ENCODE results near the gene SCARB2. TPM values are rescaled to one million over a fixed set of nuclear protein-coding genes. Genes with fewer than 3 reads are reported as not detected.

Gene SCARB2
- polyA plus RNA-seq, 1 donor, result 173 TPM

DNA sequence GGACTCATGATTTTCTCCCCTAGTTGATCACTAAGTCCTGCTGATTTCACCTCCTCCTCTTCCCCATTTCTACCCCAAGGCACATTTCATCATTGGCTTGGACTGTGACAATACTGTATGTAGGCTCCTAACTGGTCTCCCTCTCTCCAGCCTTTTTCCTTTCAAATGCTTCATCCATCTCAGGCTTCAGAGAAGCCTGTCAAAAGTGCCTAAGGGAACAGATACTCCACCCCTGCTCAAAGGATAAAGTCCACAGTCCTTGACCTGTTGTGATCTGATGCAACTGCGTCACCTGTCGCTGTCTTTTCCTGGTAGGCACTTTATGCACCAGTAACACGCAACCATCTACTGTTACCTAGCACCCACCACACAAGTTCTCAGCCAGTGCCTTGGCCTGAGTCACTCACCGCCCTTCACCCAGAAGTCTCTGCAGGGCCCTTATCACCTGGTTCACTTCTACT is 12.8 kb downstream of the SCARB2 start:
- DNase-seq, result no peak

DNA sequence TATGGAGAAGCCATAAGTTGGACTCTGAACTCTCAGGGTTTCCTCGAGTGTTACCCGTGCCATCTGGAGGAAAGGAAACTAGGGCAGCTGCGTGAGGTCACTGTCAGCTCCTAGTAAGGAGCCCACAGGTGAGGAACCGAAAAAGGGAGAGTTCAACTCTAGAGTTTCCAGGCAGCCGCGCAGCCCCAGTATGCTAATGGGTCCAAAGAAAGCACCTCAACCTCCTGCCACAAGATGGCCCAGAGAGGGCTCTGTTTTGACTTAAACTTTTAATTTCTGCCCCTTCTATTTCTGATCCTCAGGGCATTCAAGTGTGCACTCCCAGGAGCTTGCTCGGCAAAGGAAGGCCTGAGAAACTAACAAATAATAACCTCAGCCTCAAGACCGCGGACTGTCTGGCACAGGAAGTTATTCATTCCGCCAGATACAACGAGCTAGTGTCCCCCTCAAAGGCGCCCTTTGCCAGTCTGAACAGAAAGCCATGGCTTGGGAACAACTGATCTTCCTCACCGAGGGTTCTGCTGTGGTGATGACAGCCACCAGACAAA is 13.9 kb downstream of the SCARB2 start:
- no peak for DNase-seq

DNA sequence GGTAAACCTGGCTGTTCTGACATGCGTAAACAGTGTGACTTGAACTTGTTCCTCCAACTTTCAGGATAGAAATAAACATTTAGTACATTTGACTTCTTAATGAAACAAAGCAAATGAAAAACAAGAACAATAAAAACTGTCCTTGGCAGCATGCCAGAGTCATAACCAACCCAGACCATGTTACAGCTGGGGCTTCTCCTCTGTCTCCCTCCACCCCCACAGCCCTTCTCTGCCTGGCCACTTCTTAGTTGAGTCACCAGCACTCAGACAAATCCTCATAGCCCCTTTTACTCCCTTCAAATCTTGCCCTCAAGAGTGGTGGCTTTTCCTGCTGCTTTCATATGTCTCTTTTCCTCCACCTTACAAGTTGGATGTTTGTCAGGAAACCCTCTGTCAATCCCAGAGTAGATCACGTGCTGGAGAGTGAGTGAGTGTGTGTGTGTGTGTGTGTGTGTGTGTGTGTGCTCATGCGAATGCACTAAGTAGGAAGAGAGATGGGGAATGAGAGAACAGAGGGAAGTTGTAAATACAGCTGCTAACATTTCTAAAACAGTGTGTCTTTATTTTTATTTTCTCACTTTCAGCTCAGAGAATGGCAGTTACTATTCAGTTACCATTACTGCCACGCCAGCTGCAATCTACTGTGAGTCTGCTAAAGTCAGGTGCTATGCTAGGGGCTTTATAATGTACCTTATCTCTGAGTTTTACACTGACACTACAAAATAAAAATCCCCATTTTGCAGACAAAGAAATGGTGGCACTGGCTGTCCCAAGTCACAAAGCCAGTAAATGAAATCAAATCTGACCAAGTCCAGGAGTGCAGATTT is 15.0 kb downstream of the SCARB2 start:
- peak; percentile 88 for DNase-seq

- no peak for DNase-seq
These were observed 15.6 kb downstream of the SCARB2 start for GRCh38 chr4:76197971-76198410.

GRCh38 chr4:76197031-76197743 is 16.4 kb downstream of the SCARB2 start:
- no peak for DNase-seq

- DNase-seq, result no peak
These were observed 17.2 kb downstream of the SCARB2 start for GRCh38 chr4:76196376-76196775.

- DNase-seq, result no peak
These were observed 18.3 kb downstream of the SCARB2 start for GRCh38 chr4:76195326-76195725.

- DNase-seq, result no peak
These were observed 19.3 kb downstream of the SCARB2 start for GRCh38 chr4:76194325-76194724.

DNA sequence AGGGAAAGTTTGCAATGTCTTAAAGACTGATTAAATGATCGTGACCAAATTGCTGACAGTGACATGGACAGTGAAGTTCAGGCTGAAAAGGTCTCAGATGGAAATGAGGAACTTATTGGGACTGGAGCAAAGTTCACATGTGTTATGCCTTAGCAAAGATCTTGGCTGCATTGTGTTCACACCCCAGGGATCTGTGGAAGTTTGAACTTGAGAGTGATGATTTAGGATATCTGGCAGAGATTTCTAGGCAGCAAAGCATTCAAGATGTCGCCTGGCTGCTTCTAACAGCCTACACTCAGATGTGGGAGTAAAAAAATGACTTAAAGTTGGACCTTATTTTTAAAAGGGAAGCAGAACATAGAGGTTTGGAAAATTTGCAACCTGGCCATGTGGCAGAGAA is 21.4 kb downstream of the SCARB2 start:
- DNase-seq, result no peak

DNA sequence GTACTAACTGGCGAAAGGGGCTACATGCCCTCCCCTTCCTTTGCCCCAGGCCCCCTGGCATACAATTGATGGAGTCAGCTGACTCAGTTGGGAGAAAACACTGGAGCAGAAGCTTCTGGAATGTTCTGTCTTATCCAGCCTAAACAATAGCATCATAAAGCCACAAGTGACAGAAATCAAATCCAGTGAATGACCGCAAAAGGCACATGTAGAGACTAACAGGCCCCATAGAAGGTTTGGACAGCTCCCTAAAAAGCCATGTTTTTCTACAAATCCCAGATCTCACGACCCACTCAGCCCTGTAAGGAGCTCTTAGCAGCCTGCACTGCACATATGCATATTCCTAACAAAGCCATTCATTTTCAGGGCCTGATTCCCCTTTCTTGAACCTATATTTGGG is 25.1 kb downstream of the SCARB2 start:
- no peak for DNase-seq

GRCh38 chr4:76188149-76188548 is 25.5 kb downstream of the SCARB2 start:
- DNase-seq, result no peak

GRCh38 chr4:76187152-76187551 is 26.5 kb downstream of the SCARB2 start:
- no peak for DNase-seq

DNA sequence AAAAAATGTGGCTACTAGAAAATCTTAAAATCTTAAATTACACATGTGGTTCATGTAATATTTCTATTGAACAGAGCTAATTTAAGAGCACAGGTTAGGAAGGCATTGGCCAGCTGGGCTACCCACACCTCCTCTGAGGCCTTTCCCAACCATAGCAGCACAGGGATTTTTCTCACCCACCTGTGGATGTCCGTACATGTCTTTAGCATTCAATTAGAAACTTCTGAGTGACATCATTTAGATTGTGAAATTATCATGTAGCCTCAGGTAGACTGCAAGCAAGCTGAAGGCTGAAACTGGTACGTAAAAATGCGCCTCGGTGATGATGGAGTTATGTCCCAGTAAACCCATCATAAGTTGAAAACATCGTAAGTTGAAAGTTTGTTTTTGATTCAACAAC is 31.2 kb downstream of the SCARB2 start:
- DNase-seq, result no peak

DNA sequence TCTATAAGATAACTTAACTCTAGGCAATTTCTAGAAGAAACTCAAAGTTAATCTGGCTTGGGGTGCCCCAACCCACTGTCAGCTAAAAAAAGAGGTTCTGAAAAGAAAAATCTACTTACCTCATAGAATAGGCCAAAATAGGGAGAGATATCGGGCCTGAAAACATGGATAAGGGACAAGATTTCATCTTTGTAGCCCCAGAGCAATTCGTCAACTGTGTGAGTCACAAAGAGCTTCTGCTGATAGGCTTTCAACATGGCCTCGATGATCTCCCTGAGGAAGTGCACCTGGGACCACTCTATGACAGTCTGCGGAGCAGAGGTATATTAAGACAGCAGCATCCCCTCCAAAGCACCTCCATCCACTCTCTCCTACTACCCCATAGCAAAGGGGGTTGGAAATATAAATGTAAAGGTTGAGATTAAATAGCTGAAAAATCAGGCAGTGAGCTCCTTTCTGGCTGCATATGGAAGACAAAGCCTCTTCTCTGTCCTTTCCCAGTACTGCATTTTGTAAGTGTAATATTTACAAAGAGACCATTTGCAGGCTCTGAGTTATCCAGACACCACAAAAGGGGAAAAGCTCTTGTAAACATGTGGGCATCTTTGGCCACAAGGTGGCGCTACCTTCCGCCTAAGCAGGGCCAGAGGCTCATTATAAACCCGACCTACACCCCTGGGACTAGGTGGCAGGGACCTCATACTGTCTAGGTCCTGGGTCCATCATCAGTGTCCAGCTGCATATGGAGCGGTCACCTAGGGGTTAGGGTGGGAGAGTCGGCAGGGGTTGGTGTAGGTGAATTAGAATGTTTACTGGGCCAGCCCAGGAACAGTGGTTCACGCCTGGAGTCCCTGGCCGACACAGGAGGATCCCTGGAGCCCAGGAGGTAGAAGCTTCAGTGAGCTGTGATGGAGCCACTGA is 34.0 kb downstream of the SCARB2 start:
- DNase-seq, result peak; percentile 76

DNA sequence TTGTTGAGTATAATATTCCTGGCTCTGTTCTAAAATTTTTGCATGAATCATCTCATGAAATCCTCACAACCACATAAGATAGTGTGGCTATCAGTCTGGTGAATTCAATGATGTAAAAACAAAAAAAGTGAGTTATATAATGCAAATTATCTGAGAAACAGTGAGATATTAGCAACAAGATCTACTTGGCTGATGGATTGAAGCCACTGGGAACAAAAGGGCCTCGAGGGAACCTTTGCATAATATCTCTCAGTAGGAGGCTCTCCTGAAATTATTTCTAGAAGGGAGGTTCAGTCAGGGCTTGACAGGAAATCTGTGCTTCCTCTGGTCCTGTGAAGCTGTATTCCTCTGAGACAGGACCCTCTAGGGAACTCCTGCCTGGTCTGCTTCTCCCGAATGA is 35.3 kb downstream of the SCARB2 start:
- DNase-seq, result no peak

GRCh38 chr4:76177709-76178108 is 35.9 kb downstream of the SCARB2 start:
- no peak for DNase-seq

DNA sequence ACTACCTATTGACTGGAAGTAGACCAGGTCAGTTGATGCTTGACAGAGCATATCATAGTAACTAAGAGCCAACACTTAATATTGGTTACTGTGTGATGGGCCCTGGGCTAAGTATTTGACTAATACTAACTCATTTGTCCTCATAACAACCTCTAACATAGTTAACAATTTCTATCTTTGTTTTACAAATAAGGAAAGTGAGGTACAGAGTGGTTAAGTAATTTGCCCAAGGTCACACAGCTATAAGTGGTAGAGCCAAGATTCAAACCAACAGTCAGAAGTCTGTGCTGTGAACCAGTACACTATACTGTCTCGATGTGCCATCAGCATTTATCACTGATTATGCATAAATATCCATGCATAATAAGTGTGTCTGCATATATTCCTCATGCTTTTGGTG is 38.3 kb downstream of the SCARB2 start:
- DNase-seq, result no peak

DNA sequence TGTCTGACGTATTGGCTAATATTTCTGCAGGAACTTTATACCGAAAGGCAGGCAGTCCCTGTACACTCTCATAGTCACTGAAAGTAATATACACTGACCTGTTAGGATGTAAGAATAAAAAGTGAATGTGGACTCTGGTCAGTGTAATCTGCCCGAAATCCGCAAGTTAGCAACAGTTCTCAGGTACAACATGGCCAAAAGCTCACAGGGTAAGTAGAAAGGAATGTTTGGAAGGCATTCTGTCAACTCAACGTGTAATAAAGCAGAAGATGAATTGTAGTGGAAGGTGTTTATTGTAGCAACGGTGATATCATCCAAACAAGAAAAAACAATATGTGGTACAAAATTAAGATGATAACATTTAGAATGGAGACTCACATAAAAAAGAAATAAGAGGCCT is 39.4 kb downstream of the SCARB2 start:
- no peak for DNase-seq

DNA sequence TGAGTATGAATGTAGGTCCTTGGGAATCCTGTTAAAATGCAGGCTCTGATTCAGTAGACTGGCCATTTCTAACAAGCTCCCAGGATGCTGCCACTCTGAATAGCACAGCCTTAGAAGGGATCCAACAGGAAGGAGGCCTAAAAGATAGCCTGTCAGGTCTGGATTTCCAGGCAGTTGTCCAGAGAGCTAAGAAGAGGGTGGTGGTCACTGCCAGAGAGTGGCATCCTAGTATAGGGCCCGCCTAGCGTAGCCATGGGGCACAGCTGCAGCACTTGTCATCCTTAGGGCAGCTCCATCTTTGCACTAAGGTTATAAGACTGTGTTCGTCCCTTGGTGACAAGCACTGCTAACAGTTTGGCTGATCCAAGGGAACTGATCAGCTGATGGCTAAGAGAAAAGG is 44.9 kb downstream of the SCARB2 start:
- no peak for DNase-seq

- DNase-seq, result no peak
These were observed 47.1 kb downstream of the SCARB2 start for GRCh38 chr4:76166480-76166879.

DNA sequence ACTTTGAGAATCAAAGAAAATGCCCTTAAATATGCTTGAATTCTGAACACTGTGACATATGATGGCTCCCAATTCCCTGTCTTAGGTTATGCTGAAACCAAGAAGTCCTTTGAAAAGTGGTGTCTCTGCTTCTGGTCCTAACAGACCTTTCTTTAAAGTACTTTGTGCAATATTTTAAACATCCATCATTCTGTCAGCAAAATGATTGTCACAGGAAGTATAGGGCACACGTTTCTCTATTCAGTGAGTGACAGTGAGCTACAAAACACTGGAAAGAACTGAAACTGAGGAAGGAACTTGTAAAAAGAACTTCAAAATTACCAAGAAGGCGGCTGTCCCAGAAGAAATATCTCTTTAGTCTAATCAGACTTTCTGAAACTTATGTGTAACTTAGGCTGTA is 53.3 kb downstream of the SCARB2 start:
- DNase-seq, result no peak

GRCh38 chr4:76156635-76157034 is 57.0 kb downstream of the SCARB2 start:
- no peak for DNase-seq
